GM12801 (cell line): ENCODE measurements around the gene SAMD4B.

Source experiments
- TF ChIP-seq, protein P1 (sequence below): IDR thresholded peaks from one replicate; pipeline ENCODE4 v1.5.1; 2011; ENCODE audit warnings: control low read depth; ENCODE audit not compliant: insufficient read length; ENCODE audit errors: extremely low read depth

SAMD4B gene, protein sequence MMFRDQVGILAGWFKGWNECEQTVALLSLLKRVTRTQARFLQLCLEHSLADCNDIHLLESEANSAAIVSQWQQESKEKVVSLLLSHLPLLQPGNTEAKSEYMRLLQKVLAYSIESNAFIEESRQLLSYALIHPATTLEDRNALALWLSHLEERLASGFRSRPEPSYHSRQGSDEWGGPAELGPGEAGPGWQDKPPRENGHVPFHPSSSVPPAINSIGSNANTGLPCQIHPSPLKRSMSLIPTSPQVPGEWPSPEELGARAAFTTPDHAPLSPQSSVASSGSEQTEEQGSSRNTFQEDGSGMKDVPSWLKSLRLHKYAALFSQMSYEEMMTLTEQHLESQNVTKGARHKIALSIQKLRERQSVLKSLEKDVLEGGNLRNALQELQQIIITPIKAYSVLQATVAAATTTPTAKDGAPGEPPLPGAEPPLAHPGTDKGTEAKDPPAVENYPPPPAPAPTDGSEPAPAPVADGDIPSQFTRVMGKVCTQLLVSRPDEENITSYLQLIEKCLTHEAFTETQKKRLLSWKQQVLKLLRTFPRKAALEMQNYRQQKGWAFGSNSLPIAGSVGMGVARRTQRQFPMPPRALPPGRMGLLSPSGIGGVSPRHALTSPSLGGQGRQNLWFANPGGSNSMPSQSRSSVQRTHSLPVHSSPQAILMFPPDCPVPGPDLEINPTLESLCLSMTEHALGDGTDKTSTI

DNA sequence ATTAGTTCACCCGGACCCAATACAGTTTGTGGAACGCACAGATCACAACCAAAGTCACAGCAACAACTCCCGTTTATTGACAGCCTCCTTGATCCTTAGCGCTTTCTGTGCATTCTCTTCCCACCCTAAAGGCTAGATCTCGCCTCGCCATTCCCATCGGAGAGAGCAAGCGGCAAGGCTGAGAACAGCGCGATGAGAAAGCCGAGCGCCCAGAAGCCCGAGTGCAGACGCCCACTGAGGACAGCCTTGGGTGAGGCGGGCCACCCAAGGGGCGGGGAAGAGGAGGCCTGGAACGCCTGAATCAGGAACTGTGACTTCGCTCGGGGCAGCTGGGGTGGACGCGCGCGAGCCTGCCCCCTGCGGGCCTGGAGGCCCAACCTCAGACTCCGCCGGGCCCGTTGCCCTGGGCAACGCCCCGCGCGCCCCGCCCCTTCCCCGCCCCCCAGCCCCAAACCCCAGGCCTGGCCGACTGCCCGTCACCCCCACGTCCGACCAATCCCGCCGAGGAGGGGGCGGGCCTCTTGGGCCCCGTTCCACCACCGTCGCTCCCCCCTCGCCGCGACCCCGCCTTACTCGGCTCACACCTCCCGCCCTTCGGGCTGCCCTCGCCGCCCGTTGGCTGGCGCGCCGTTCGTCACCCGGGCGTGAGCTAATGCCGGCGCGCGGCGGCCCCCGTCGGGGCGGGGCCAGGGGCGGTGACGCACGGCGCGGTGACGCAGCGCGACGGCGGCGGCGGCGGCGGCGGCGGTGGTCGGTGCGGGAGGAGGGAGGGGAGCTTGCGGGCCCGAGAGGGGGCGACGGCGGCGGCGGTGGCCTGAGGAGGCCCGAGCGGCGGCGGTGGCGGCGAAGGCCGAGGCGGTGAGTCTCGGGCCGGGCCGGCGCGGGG, at the start of gene SAMD4B:
SAMD4B (plus strand) TSS at position 703 of the 886 bp plus-strand sequence. CDS start 14,473 bp downstream, outside the sequence.
- TF ChIP-seq, protein P1, sequence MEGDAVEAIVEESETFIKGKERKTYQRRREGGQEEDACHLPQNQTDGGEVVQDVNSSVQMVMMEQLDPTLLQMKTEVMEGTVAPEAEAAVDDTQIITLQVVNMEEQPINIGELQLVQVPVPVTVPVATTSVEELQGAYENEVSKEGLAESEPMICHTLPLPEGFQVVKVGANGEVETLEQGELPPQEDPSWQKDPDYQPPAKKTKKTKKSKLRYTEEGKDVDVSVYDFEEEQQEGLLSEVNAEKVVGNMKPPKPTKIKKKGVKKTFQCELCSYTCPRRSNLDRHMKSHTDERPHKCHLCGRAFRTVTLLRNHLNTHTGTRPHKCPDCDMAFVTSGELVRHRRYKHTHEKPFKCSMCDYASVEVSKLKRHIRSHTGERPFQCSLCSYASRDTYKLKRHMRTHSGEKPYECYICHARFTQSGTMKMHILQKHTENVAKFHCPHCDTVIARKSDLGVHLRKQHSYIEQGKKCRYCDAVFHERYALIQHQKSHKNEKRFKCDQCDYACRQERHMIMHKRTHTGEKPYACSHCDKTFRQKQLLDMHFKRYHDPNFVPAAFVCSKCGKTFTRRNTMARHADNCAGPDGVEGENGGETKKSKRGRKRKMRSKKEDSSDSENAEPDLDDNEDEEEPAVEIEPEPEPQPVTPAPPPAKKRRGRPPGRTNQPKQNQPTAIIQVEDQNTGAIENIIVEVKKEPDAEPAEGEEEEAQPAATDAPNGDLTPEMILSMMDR, result no peak

DNA sequence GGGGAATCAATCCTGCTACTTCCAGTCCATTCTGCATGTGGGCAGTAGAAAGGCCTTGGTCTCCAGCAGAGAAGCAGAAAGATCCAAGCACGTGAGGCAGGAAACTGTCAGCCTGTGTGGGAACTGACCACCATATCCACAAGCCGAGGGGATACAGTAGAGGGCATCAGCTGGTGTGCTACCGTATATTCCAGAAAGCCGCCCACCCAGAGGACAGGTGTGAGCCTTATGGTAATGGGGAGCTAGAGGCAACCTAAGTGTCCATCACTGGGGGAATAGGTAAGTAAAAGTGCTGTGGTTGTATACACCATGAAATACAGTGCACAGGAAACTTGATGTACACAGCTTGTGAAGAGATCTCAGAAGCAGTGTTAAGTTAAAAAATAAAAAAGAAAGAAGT, 48.8 kb upstream of the SAMD4B start:
- TF ChIP-seq, protein P1, result no peak

DNA sequence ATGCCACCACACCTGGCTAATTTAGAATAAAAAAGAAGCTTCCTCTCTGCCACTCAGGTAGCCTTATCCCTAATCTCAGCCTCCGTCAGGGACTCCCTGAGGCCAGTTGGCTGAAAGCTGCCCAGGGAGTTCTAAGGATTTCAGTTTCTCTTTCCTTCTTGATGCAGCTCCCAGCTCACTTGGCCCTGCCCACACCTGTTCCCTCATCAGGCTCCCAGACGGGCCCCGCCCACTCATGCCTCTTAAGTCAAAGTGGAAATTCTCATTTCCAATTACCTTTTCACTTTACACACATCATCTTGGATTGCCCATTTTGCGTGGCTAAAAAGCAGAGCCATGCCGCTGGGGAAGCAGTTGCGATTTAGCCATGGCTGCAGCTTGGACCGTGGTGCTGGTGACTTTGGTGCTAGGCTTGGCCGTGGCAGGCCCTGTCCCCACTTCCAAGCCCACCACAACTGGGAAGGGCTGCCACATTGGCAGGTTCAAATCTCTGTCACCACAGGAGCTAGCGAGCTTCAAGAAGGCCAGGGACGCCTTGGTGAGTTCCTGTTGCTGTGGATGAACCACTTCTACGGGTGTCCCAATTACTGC, 46.1 kb upstream of the SAMD4B start, which contains the start of gene IFNL1:
IFNL1 (plus strand) TSS at position 353 of the 591 bp plus-strand sequence; CDS start at position 368, 15 bp downstream.
- TF ChIP-seq, protein P1, result no peak

DNA sequence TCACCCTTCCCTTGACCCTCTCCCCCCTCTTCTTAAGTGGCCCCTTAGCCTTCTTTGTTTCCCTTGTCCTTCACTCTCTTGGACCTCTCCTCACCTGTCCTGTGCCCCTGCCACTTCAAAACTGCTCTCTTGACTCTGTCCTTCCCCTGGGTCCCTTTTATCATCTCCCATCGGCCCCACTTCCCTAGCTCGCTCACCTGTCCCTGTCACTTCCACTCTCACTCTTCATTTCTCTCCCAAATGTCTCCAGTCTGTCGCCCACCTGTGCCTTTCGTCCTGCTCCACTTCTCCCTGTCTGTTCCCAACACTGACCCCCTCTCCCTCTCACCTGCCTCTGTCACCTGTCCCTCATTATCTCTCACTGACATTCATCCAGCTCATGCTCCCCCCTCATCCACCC, 45.3 kb upstream of the SAMD4B start:
- TF ChIP-seq, protein P1, result no peak

GRCh38 chr19:39297931-39298634, 44.1 kb upstream of the SAMD4B start:
- TF ChIP-seq, protein P1, result no peak

DNA sequence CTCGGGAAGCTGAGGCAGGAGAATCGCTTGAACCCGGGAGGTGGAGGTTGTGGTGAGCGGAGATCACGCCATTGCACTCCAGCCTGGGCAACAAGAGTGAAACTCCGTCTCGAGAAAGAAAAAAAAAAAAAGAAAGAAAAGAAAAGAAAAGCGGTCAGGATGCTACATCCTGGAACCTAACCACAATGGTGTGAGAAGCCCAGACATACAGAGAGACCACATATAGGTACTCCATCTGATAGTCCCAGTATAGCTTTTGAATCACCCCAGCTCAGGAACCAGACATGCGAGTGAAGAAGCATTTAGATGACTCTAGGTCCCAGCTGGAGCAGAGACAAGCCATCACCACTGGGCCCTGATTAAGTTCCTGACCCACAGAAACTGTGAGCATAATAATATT, 42.8 kb upstream of the SAMD4B start:
- TF ChIP-seq, protein P1, result no peak
